Measurements from ENCODE around the gene FAM210A.
"Not testable (repeated sequence)": the region's sequence is repeated elsewhere in the genome, so short reads cannot be mapped to it uniquely, and the experiment has no call there.

Gene FAM210A

DNA sequence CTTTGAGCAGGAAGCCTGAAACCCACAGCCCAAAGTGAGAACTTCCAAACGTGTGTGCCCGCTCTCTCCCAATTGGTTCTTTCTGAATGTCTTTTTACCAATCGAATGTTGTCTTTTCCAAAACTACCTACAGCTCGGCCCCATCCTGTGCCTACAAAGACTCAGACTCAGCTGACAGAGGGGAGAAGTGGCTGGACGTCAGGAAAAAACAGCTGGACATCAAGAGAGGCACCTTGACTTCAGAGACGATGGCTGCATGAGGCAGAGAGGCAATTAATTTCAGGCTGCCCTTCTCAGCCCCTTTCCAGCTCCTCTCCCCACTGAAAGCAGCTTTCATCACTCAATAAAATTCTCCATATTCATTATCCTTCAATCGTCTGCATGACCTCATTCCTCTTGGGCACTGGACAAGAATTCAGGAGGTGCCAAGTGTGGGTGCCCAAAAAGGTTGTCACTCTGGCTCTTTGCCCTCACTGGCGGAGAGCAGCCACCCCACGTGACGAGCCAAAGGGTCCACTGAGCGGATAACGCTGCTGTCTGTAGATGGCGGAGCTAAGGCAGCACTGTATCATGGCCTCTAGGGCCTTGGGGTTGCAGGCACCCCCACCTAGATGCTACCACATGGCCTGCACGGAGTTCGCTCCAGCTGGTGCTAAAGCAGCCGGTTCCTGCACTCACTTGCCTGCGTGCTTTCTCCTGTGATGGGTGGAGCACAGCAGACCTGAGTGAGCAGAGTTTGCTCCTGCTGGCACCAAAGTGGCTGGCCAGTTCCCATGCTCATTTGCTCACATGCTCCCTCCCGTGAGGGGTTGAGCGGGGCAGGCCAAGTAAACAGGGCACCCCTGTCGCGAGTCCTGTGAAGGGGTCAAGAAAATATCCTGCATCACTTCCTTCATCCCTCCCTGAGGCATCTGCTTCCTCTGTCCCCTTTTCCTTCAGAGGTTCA lies 37.9 kb downstream of the FAM210A start:
- TF ChIP-seq, protein P1, sequence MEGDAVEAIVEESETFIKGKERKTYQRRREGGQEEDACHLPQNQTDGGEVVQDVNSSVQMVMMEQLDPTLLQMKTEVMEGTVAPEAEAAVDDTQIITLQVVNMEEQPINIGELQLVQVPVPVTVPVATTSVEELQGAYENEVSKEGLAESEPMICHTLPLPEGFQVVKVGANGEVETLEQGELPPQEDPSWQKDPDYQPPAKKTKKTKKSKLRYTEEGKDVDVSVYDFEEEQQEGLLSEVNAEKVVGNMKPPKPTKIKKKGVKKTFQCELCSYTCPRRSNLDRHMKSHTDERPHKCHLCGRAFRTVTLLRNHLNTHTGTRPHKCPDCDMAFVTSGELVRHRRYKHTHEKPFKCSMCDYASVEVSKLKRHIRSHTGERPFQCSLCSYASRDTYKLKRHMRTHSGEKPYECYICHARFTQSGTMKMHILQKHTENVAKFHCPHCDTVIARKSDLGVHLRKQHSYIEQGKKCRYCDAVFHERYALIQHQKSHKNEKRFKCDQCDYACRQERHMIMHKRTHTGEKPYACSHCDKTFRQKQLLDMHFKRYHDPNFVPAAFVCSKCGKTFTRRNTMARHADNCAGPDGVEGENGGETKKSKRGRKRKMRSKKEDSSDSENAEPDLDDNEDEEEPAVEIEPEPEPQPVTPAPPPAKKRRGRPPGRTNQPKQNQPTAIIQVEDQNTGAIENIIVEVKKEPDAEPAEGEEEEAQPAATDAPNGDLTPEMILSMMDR (conservative IDR thresholded peaks at IDR 0.05; ENCODE audit: control insufficient read depth, insufficient read depth, low read depth, low read length), result no peak
- no peak overlapping the region for H3K4me3 ChIP-seq (ENCODE audit: control insufficient read depth, low read depth, low read length)
- DNase-seq (ENCODE audit: low read depth), result no peak

DNA sequence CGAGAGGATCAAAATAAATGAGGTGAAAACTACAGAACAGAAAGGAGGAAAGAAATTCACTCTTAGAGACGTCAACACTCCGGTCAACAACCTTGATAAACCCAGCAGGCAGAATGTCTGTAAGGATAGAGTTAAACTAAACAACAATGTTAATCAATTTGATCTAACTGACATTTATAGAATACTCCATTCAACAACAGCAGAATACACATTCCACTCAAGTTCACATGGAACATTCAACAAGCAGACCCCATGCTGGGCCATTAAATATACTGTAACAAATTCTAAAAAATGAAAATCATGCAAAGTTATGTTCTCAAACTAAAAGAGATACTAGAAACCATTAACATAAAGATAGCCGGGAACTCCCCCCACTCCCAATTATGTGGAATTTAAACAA lies 41.8 kb downstream of the FAM210A start:
- DNase-seq (ENCODE audit: low read depth), result no peak
- no peak overlapping the region for H3K4me3 ChIP-seq (ENCODE audit: control insufficient read depth, low read depth, low read length)
- TF ChIP-seq, protein P1 (conservative IDR thresholded peaks at IDR 0.05; ENCODE audit: control insufficient read depth, insufficient read depth, low read depth, low read length), result no peak

DNA sequence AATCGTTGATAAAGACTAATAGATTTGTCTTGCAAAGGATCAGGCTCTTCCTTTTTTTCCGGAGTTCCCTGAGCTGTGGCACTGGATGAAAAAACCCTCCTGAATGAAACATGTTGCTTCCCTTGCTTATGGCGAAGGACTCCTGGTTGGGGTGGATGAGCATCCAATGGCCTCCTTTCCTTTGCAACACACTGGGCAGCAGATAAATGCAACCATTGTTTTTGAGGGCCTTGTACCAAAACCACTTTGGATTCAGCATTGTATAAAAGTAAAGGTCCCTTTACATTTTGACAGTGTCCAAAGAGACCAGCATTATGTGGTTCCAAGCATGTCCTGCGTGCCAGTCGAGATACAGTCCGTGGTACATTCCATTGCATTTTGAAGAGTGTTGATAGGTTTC lies 44.7 kb downstream of the FAM210A start:
- no peak for DNase-seq (ENCODE audit: low read depth)
- TF ChIP-seq, protein P1 (conservative IDR thresholded peaks at IDR 0.05; ENCODE audit: control insufficient read depth, insufficient read depth, low read depth, low read length), result no peak
- no peak overlapping the region for H3K4me3 ChIP-seq (ENCODE audit: control insufficient read depth, low read depth, low read length)

DNA sequence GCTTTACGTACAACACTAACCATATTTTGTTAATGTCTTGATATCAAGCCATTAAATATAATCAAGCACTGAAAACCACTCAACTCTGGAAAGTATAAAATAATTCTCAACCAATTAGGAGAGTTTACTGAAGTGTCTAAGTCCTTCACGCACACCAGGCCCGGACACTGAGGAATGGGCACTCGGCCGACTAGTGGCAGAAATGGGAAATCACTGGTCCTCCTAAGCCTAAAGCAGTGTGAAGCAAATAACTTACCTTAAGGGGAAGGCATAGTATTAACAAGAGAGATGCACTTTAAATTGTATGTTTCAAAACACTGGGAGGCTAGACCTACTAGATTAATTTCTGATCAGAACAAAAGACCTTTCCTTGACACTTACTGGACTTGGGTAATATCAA lies 45.7 kb downstream of the FAM210A start:
- TF ChIP-seq, protein P1 (conservative IDR thresholded peaks at IDR 0.05; ENCODE audit: control insufficient read depth, insufficient read depth, low read depth, low read length), result peak; percentile 41
- peak; percentile 14 for DNase-seq (ENCODE audit: low read depth)
- no peak overlapping the region for H3K4me3 ChIP-seq (ENCODE audit: control insufficient read depth, low read depth, low read length)

DNA sequence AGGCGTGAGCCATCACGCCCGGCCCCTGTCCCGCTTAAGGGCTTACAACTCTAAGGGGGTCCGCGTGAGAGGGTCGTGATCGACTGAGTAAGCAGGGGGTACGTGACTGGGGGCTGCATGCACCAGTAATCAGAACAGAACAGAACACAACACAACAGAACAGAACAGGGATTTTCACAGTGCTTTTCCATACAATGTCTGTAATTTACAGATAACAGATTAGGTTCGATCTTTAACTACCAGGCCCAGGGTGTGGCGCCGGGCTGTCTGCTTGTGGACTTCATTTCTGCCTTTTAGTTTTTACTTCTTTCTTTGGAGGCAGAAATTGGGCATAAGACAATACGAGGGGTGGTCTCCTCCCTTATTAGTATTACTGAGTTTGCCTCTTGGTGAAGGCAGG lies 49.0 kb downstream of the FAM210A start:
- DNase-seq (ENCODE audit: low read depth); H3K4me3 ChIP-seq (ENCODE audit: control insufficient read depth, low read depth, low read length): not testable (repeated sequence)

DNA sequence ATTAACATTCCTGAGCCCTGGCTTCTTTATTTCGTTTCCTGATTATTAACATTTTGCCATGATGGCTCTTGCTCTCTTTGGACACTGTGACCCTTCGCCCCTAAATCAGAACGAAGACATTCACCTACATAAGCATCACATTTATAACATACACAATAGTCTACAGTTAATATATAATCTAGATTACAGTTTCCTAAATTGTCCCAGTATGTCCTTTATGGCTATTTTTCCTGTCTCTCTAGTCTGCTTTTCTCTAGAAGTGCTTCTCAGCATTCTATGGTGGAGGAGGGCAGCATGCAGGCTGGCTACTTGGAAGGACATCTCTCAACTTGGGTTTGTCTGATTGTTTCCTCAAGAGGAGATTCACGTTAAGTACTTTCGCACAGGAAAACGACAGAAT lies 49.9 kb downstream of the FAM210A start:
- H3K4me3 ChIP-seq (ENCODE audit: control insufficient read depth, low read depth, low read length), result no peak overlapping the region
- TF ChIP-seq, protein P1 (conservative IDR thresholded peaks at IDR 0.05; ENCODE audit: control insufficient read depth, insufficient read depth, low read depth, low read length), result no peak
- DNase-seq (ENCODE audit: low read depth), result no peak

DNA sequence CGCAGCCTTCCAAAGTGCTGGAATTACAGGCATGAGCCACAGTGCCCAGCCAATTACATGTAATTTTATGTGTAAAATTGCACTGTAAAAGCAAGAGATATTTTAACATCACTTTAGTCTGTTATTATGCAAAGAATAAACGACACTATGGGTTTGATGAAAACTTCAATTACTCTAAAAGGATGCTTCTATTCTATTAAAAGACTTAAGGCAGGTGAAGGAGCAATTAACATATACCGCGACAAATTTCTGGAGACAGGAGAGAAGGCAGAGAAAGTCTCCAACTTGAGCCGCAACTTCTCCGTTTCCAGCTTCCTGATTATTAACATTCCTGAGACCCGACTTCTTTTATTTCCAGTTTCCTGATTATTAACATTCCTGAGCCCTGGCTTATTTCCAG lies 53.7 kb downstream of the FAM210A start:
- no peak overlapping the region for H3K4me3 ChIP-seq (ENCODE audit: control insufficient read depth, low read depth, low read length)
- TF ChIP-seq, protein P1 (conservative IDR thresholded peaks at IDR 0.05; ENCODE audit: control insufficient read depth, insufficient read depth, low read depth, low read length), result no peak
- DNase-seq (ENCODE audit: low read depth), result no peak

Data from fibroblast of mammary gland (primary cell).